Muscle layer of colon (tissue), 2 donors: Measurements from ENCODE around the gene ADTRP.

ENCODE experiments used
- H3K27ac ChIP-seq: one replicate; pipeline ENCODE4 v1.7.0; 2013; ENCODE audit warnings: low read depth, mild to moderate bottlenecking, low read length, moderate library complexity
- H3K27me3 ChIP-seq, 2 donors: one replicate each; pipeline ENCODE4 v1.7.0; 2013; ENCODE audit warnings: low read length in 2 of 2, mild to moderate bottlenecking in 2 of 2; ENCODE audit not compliant: insufficient read depth in 2 of 2, control insufficient read depth in 1 of 2
- H3K36me3 ChIP-seq: one replicate; pipeline ENCODE4 v1.7.0; 2013; ENCODE audit warnings: mild to moderate bottlenecking, low read length; ENCODE audit not compliant: insufficient read depth
- H3K4me1 ChIP-seq: one replicate; pipeline ENCODE4 v1.7.0; 2013; ENCODE audit warnings: mild to moderate bottlenecking, low read length; ENCODE audit not compliant: insufficient read depth
- H3K4me3 ChIP-seq, 2 donors: one replicate each; pipeline ENCODE4 v1.7.0; 2013; ENCODE audit warnings: low read length in 2 of 2, low read depth in 1 of 2, mild to moderate bottlenecking in 1 of 2, moderate library complexity in 1 of 2
- H3K9ac ChIP-seq: one replicate; pipeline ENCODE4 v1.7.0; 2013; ENCODE audit warnings: low read length
- H3K9me3 ChIP-seq: one replicate; pipeline ENCODE4 v1.7.0; 2013; ENCODE audit warnings: mild to moderate bottlenecking, low read length
- donor health status: abdominal sarcoma.
- donor health status: Adenocarcinoma of cecum.

ADTRP gene

GRCh38 chr6:11785415-11785773, 6.8 kb upstream of the ADTRP start:
- Histone ChIP-seq H3K36me3 (no peaks in the 10 kb centered on the region), H3K9me3 (no peaks in the 10 kb centered on the region), H3K9ac (no peak overlapping the region), H3K4me3 (no peak overlapping the region), H3K27ac (no peak overlapping the region), H3K4me1 (no peaks in the 10 kb centered on the region), H3K27me3 (no peaks in the 10 kb centered on the region)

DNA sequence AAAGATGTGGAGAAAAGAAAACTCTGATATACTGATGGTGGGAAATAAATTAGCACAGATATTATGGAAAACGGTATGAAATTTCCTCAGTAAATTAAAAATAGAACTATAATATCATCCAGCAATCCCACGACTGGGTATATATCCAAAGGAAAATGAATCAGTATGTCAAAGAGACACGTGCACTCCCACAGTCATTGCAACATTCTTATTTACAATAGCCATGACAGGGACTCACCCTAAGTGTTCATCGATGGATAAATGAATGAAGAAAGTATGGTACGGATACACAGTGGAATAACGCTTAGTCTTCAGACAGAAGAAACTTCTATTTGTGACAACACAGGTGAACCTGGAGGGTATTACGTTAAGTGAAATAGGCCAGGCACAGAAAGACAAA, 5.7 kb upstream of the ADTRP start:
- Histone ChIP-seq H3K9ac (no peak overlapping the region), H3K27me3 (no peaks in the 10 kb centered on the region), H3K4me1 (no peaks in the 10 kb centered on the region), H3K36me3 (no peaks in the 10 kb centered on the region), H3K4me3 (no peak overlapping the region), H3K9me3 (no peaks in the 10 kb centered on the region), H3K27ac (no peak overlapping the region)

DNA sequence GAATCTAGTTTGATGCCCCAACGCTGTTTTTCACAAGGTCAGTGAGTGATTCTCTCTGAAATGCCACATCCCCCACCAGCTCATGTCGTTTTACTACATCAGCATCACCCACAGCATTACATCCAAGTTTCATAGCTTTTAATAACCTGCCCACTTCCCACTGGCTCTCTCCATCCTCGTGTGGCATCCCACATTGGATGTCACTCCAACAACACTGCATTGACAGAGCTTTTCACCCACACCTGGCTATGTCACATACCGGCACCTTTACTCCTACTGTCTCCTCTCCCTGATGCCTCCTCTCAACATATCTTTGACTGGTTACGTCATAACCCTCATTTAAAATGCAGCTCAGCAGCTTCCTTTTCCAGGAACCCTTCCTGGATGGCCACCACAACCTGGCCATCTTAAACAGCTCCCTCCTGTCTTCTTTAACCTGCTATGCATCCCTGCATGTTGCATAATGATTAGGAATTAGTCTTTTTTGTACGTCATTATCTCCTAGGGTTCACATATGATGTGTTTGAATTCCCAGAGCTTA, 5.0 kb upstream of the ADTRP start:
- Histone ChIP-seq H3K36me3 (no peaks in the 10 kb centered on the region), H3K4me3 (no peak overlapping the region), H3K27me3 (no peaks in the 10 kb centered on the region), H3K4me1 (no peaks in the 10 kb centered on the region), H3K27ac (no peak overlapping the region), H3K9ac (no peak overlapping the region), H3K9me3 (no peaks in the 10 kb centered on the region)

DNA sequence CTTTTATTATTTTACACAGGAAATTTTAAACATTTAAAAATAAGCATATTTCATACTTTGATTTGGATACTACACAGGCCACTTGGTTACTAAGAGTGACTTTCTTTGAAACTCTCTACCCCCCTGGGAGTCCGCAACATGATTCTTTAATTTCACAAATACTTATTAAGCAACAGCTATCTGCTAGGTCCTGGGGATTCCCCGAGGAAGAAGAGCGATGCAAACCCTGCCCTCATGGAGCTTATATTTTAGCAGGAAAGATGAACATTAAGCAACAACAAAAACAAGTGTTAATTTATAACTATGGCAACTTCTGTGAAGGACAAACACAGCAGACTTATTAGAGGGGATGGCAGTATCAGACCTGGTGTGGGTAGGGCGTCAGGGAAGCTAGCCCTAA, 3.9 kb upstream of the ADTRP start:
- no peak overlapping the region for H3K4me3 ChIP-seq
- H3K36me3 ChIP-seq = no peaks in the 10 kb centered on the region
- no peak overlapping the region for H3K27ac ChIP-seq
- no peaks in the 10 kb centered on the region for H3K9me3 ChIP-seq
- no peaks in the 10 kb centered on the region for H3K4me1 ChIP-seq
- no peak overlapping the region for H3K9ac ChIP-seq
- no peaks in the 10 kb centered on the region for H3K27me3 ChIP-seq

GRCh38 chr6:11780097-11780428, 1.5 kb upstream of the ADTRP start:
- Histone ChIP-seq H3K9me3 (no peaks in the 10 kb centered on the region), H3K9ac (no peak overlapping the region), H3K27ac (no peak overlapping the region), H3K4me3 (no peak overlapping the region), H3K36me3 (no peaks in the 10 kb centered on the region), H3K4me1 (no peaks in the 10 kb centered on the region), H3K27me3 (no peaks in the 10 kb centered on the region)

GRCh38 chr6:11779329-11780096, 910 bp upstream of the ADTRP start:
- Histone ChIP-seq H3K27ac (no peak overlapping the region), H3K4me1 (no peaks in the 10 kb centered on the region), H3K36me3 (no peaks in the 10 kb centered on the region), H3K9me3 (no peaks in the 10 kb centered on the region), H3K9ac (no peak overlapping the region), H3K4me3 (no peak overlapping the region), H3K27me3 (no peaks in the 10 kb centered on the region)

DNA sequence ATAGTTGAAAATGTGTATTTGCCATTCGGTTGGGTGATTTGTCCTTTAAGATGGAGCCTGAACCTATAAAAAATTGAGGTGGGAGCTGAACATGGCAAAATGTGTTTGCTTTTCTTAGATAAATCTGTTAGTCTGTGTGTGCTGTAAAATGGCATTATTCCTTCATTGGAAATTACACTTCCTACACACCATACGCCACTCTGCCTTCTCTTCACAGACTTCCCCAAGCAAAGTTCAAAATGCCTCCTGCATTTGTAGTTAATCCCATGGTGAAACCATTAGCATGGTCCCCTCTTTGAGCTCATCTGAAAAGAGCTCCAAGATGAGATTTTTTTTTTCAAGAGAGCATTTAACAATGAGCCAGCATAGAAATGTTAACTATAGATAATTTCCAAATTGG, 567 bp downstream of the ADTRP start:
- H3K27me3 ChIP-seq = no peaks in the 10 kb centered on the region
- H3K9me3 ChIP-seq = no peaks in the 10 kb centered on the region
- H3K4me1 ChIP-seq = no peaks in the 10 kb centered on the region
- no peak overlapping the region for H3K27ac ChIP-seq
- no peak overlapping the region for H3K4me3 ChIP-seq
- H3K9ac ChIP-seq = no peak overlapping the region
- no peaks in the 10 kb centered on the region for H3K36me3 ChIP-seq

DNA sequence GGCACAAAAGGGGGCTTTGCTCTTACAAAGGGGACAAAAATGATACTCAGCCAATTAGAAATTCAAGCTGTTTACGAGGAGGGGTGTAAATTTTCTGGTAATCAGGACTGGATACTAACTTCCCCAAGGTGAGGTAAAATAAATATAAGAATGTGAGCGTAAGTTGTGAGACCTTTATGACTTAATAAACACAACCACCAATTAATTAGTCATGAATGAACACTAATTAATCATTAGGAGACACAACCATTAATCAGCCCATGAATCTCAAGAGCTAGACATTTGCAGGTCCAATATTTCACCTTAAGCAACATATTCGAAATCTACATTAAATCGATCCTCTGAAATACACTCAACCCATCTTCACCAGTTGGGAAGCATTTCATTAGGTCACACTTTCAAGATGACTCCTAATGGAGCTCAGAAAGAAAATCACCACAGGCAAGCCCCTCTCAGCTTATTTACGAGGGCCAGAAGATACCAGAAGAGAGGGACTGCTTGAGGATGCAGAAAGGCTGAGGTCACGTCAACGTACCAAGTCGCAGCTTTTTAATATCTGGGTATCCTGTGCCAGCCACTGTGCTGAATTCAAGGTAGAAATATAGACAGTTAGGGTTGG, 2.7 kb downstream of the ADTRP start:
- H3K9ac ChIP-seq = no peak overlapping the region
- H3K36me3 ChIP-seq = no peaks in the 10 kb centered on the region
- no peaks in the 10 kb centered on the region for H3K27me3 ChIP-seq
- H3K4me3 ChIP-seq = no peak overlapping the region
- H3K9me3 ChIP-seq = no peaks in the 10 kb centered on the region
- H3K27ac ChIP-seq = no peak overlapping the region
- H3K4me1 ChIP-seq = no peaks in the 10 kb centered on the region

DNA sequence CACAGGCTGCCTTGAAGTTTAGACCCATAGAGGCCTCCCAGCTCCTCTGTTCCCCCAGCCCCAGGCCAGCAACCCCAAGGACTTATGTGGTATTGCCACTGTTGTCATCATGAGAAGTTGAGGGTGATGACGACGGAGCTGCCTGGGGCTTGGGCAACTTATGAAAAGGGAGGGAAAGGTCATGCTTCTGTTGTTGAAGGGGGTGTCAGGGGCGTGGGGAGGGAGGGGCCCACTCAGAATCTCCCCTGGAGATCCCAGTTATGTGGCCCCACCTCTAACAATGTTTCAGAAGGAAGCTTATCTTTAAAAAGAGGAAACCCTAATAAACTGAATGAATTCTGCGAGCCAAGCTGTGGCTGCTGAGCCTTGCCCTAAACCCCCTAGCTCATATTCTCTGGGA, 4.2 kb downstream of the ADTRP start:
- Histone ChIP-seq H3K9ac (no peak overlapping the region), H3K27me3 (no peaks in the 10 kb centered on the region), H3K27ac (no peak overlapping the region), H3K9me3 (no peaks in the 10 kb centered on the region), H3K4me3 (no peak overlapping the region), H3K36me3 (no peaks in the 10 kb centered on the region), H3K4me1 (peaks cover 9% of the 10 kb centered on the region)

GRCh38 chr6:11773581-11773980, 5.0 kb downstream of the ADTRP start:
- Histone ChIP-seq H3K9ac (no peak overlapping the region), H3K4me3 (no peak overlapping the region), H3K36me3 (no peaks in the 10 kb centered on the region), H3K9me3 (no peaks in the 10 kb centered on the region), H3K27ac (no peak overlapping the region), H3K27me3 (no peaks in the 10 kb centered on the region), H3K4me1 (peaks cover 9% of the 10 kb centered on the region)

DNA sequence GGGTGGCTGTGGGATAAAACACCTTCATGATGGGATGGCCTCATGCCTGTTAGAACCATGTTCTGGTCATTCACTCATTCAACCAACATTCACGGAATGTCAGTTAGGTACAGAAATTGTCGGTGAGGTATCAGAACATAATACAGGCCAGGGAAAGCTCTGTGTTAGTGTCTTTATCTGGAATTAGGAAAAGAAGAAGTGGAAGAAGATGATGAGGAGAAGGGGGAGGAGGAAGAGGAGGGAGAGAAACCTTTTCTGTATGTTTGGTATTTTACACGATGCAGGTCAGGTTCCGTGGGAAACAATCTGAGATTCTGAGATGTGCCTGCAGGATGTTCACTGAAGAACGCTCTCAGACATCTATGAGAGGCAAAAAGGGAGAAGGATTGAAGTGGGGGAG, 5.6 kb downstream of the ADTRP start:
- Histone ChIP-seq H3K4me1 (peaks cover 9% of the 10 kb centered on the region), H3K9ac (no peak overlapping the region), H3K9me3 (no peaks in the 10 kb centered on the region), H3K36me3 (no peaks in the 10 kb centered on the region), H3K27me3 (no peaks in the 10 kb centered on the region), H3K4me3 (no peak overlapping the region), H3K27ac (no peak overlapping the region)
